A673 (cell line): Measurements from ENCODE around the gene CNOT2. TPM values are rescaled to one million over a fixed set of nuclear protein-coding genes. Genes with fewer than 3 reads are reported as not detected.

Source experiments
- BruUV-seq: library from RNA; stranded (reverse); fragments of 400-500 nt; replicated peaks from 2 replicates; lab custom pipeline; 2021; lab: Mats Ljungman, UMichigan
- CTCF ChIA-PET: fragments of 300-600 bp; sonication (Branson Sonifier 250); formaldehyde crosslinking; loops from one replicate; lab custom pipeline; 2022; ENCODE audit warnings: antibody characterized with exemption; lab: Charles Lee
- POLR2A ChIA-PET: fragments of 300-600 bp; sonication (Branson Sonifier 250); formaldehyde crosslinking; loops from one replicate; lab custom pipeline; 2022; ENCODE audit warnings: antibody characterized with exemption; ENCODE audit not compliant: low non-redundant PET; lab: Charles Lee
- DNase-seq: peaks from one replicate; pipeline ENCODE4 v3.0.0-alpha.2; 2015; ENCODE audit warnings: low spot score
- H3K27ac ChIP-seq: fragments of 200-600 bp; sonication (generic); 2 replicates; pipeline ENCODE4 v1.5.1; 2016; ENCODE audit warnings: mixed run types, low read depth, mild to moderate bottlenecking, mixed read lengths, antibody characterized with exemption, low read length; ENCODE audit not compliant: poor library complexity, severe bottlenecking
- H3K27me3 ChIP-seq: fragments of 200-600 bp; sonication (generic); replicated peaks from 2 replicates; pipeline ENCODE4 v1.6.1; 2017; ENCODE audit warnings: mixed run types, low read depth, mild to moderate bottlenecking, mixed read lengths, antibody characterized with exemption, low read length; ENCODE audit not compliant: insufficient read depth, poor library complexity
- H3K36me3 ChIP-seq: fragments of 200-600 bp; sonication (generic); 2 replicates; pipeline ENCODE4 v1.6.1; 2016; ENCODE audit warnings: mixed run types, mild to moderate bottlenecking, mixed read lengths, antibody characterized with exemption, low read length; ENCODE audit not compliant: insufficient read depth, poor library complexity, severe bottlenecking
- H3K4me1 ChIP-seq: fragments of 200-600 bp; sonication (generic); 2 replicates; pipeline ENCODE4 v1.6.1; 2017; ENCODE audit warnings: mixed run types, mild to moderate bottlenecking, mixed read lengths, antibody characterized with exemption, low read length; ENCODE audit not compliant: insufficient read depth, poor library complexity, severe bottlenecking
- H3K4me3 ChIP-seq: fragments of 200-600 bp; sonication (generic); 2 replicates; pipeline ENCODE4 v1.5.1; 2016; ENCODE audit warnings: low read depth, mixed run types, mild to moderate bottlenecking, mixed read lengths, low read length; ENCODE audit not compliant: poor library complexity, severe bottlenecking
- H3K9me3 ChIP-seq: fragments of 200-600 bp; sonication (generic); 2 replicates; pipeline ENCODE4 v1.6.1; 2016; ENCODE audit warnings: mixed run types, low read depth, mild to moderate bottlenecking, mixed read lengths, antibody characterized with exemption, low read length; ENCODE audit not compliant: poor library complexity, severe bottlenecking
- CTCF ChIP-seq: fragments of 300-800, 200-600 bp; sonication (generic); conservative IDR thresholded peaks from 2 replicates; pipeline ENCODE4 v1.5.1; 2017; ENCODE audit warnings: low read depth, mild to moderate bottlenecking, antibody characterized with exemption, low read length, moderate library complexity, mixed read lengths
- EZH2 ChIP-seq: fragments of 200-600 bp; sonication (generic); IDR thresholded peaks from 2 replicates; pipeline ENCODE4 v1.6.1; 2017; ENCODE audit warnings: borderline replicate concordance, low read depth, mild to moderate bottlenecking, mixed read lengths, antibody characterized with exemption, low read length; ENCODE audit not compliant: poor library complexity, severe bottlenecking
- intact Hi-C: fragments of 100-400 bp; cut with micrococcal nuclease; formaldehyde crosslinking; loops from one replicate; pipeline ENCODE4 v1.10.0; 2022; ENCODE audit not compliant: unreplicated experiment
- total RNA-seq: library from RNA; stranded (reverse); gene quantifications from 2 replicates; pipeline ENCODE4 v1.2.3, GENCODE V29; 2021

Gene CNOT2
- total RNA-seq, 1 experiment from 2014 or later = 89.0 TPM

GRCh38 chr12:70305794-70306193, 62.6 kb downstream of the CNOT2 start:
- ChIA-PET CTCF (no interaction called here), POLR2A (no interaction called here)
- no peaks in the 10 kb centered on the region for H3K36me3 ChIP-seq
- no TSS peak for BruUV-seq
- H3K4me3 ChIP-seq = no peak overlapping the region
- H3K27me3 ChIP-seq = no peaks in the 10 kb centered on the region
- no peak for DNase-seq
- H3K4me1 ChIP-seq = no peaks in the 10 kb centered on the region
- no peak overlapping the region for H3K27ac ChIP-seq
- no peaks in the 10 kb centered on the region for H3K9me3 ChIP-seq
- intact Hi-C loops = no loop called here
- TF ChIP-seq EZH2 (no peak), CTCF (no peak)

GRCh38 chr12:70306676-70307075, 63.4 kb downstream of the CNOT2 start:
- DNase-seq = no peak
- H3K27me3 ChIP-seq = no peaks in the 10 kb centered on the region
- ChIA-PET POLR2A (interaction anchor here (0.6 kb wide), 1 partner anchor 66 kb away, joined by 3 read pairs; no protein-coding TSS in a partner anchor), CTCF (no interaction called here)
- no peaks in the 10 kb centered on the region for H3K36me3 ChIP-seq
- intact Hi-C loops = no loop called here
- H3K4me1 ChIP-seq = no peaks in the 10 kb centered on the region
- no peak for TF ChIP-seq CTCF
- no peak for TF ChIP-seq EZH2
- H3K4me3 ChIP-seq = no peak overlapping the region
- H3K9me3 ChIP-seq = no peaks in the 10 kb centered on the region
- H3K27ac ChIP-seq = no peak overlapping the region
- BruUV-seq = no TSS peak

GRCh38 chr12:70307868-70308267, 64.6 kb downstream of the CNOT2 start:
- H3K27ac ChIP-seq = no peak overlapping the region

More at GRCh38 chr12:70307868-70308267, 64.6 kb downstream of the CNOT2 start:
- no peak for DNase-seq
- H3K27me3 ChIP-seq = no peaks in the 10 kb centered on the region
- no TSS peak for BruUV-seq
- TF ChIP-seq CTCF = no peak
- no peak for TF ChIP-seq EZH2
- no peak overlapping the region for H3K4me3 ChIP-seq
- H3K4me1 ChIP-seq = no peaks in the 10 kb centered on the region
- intact Hi-C loops = no loop called here
- ChIA-PET CTCF (interaction anchor here (0.6 kb wide), 1 partner anchor 122 kb away, joined by 4 read pairs; no protein-coding TSS in a partner anchor), POLR2A (no interaction called here)
- no peaks in the 10 kb centered on the region for H3K9me3 ChIP-seq
- no peaks in the 10 kb centered on the region for H3K36me3 ChIP-seq
